ENCODE data around the gene PLOD2.

DNA sequence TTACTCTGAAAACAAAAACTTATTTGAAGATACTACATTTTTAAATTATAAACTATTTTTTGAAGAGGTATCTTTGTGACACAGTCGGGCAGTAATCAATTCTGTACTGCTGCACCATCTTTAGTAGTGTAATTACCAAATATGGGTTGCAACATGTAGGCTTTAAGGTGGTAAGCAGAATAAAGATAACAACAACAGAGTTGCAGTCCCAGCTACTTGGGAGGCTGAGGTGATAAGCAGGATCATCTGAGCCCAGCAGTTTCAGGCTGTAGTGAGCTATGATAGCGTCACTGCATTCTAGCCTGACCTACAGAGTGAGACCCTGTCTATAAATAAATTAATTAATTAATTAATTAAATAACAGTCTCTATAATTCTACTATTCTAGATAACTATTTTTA, 6.0 kb downstream of the PLOD2 start:
- no peak for TF ChIP-seq POLR2A (IDR thresholded peaks at IDR 0.05; ENCODE audit: low read depth, low read length)
- no peak for TF ChIP-seq POLR2AphosphoS5 (IDR thresholded peaks at IDR 0.05; ENCODE audit: low read depth, low read length)
- no peak for TF ChIP-seq TAF1 (IDR thresholded peaks at IDR 0.05; ENCODE audit: low read depth, low read length)
- TF ChIP-seq POU2F2 (IDR thresholded peaks at IDR 0.05; ENCODE audit: low read depth, low read length), result no peak
